AG10803 (cell line): ENCODE measurements around the gene TRIM2.
"Not testable (repeated sequence)": the region's sequence is repeated elsewhere in the genome, so short reads cannot be mapped to it uniquely, and the experiment has no call there.

Experiments
- DNase-seq: peaks from one replicate; pipeline ENCODE4 v3.0.0; 2010; ENCODE audit warnings: low read depth
- H3K4me3 ChIP-seq: 2 replicates; pipeline ENCODE4 v1.5.1; 2011; ENCODE audit warnings: mild to moderate bottlenecking, low read length, control low read depth
- TF ChIP-seq, protein P1 (sequence below): conservative IDR thresholded peaks from 2 replicates; pipeline ENCODE4 v1.5.1; 2011; ENCODE audit warnings: mild to moderate bottlenecking, low read length, control low read depth, inconsistent platforms

Gene TRIM2

DNA sequence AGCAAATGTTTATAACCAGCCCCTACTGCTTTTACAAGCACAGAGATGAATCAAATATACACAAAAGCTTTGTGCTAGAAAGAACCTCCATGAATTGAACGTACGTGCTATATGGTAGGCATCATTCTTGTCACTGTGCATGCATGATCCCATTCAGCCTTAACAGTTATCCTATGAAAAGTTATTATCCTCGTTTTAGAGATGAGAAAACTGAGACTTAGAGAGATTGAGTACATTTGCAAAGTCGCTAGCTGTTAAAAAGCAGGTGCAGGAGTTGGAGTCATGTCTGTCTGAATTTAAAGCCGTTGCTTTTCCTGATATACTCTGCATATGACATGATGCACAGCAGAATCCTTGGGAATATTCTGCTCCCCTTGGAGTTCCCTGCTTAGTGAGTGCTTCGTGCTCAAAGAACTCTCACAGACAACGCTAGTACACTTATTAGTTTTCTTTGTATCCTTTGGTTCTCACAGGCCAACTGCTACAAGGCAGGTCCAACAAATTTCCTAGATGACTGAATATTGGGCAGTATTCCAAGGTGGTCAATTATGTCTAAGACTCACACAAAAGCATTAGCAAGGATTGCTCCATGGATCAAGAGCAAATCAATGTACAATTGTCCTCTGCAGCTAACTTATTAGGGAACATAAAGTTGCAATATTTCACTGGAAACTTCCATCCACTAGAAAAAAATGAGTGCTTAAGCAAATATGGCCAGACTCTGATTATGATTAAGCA is 42.8 kb upstream of the TRIM2 start:
- DNase-seq = peak; percentile 43
- no peak overlapping the region for H3K4me3 ChIP-seq
- TF ChIP-seq, protein P1, sequence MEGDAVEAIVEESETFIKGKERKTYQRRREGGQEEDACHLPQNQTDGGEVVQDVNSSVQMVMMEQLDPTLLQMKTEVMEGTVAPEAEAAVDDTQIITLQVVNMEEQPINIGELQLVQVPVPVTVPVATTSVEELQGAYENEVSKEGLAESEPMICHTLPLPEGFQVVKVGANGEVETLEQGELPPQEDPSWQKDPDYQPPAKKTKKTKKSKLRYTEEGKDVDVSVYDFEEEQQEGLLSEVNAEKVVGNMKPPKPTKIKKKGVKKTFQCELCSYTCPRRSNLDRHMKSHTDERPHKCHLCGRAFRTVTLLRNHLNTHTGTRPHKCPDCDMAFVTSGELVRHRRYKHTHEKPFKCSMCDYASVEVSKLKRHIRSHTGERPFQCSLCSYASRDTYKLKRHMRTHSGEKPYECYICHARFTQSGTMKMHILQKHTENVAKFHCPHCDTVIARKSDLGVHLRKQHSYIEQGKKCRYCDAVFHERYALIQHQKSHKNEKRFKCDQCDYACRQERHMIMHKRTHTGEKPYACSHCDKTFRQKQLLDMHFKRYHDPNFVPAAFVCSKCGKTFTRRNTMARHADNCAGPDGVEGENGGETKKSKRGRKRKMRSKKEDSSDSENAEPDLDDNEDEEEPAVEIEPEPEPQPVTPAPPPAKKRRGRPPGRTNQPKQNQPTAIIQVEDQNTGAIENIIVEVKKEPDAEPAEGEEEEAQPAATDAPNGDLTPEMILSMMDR = no peak

- not testable (repeated sequence) for DNase-seq, H3K4me3 ChIP-seq
Observed at GRCh38 chr4:153165236-153165635, 39.0 kb upstream of the TRIM2 start.

DNA sequence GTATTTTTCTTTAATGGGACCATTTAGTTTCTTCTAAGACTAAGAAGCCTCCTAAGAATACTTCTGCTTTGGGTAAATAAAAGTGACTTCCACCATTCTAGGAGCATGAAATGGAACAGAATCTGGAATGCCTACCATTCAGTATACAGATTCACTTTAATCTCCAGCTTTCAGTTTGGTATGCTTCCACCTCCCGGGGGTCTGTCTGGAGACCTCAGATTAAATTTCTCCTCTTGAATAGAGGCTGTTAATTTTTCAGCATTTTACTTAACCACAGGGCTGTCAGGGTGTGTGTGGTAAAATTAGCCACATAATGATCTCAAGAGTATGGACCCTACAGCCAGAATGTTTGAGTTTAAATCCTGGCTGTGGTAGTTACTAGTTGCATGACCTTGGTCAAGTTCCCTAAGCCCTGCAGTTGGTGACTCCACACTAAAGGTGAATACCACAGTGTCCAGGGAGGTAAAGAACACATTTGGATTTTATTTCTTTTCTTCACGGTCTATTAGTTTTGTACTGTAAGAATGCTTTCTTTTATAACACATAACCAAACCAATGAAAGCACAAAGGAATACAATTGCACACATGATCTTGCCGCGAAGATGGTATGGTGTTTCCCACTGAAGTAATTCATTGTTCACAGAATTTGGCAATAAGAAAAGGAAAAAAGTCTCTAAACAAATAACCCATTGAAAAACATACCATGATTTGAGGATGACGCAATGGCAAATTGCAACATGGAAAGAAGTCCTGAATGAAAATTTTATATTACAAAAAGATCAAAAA is 37.3 kb upstream of the TRIM2 start:
- TF ChIP-seq, protein P1 = no peak
- no peak overlapping the region for H3K4me3 ChIP-seq
- peak; percentile 78 for DNase-seq

DNA sequence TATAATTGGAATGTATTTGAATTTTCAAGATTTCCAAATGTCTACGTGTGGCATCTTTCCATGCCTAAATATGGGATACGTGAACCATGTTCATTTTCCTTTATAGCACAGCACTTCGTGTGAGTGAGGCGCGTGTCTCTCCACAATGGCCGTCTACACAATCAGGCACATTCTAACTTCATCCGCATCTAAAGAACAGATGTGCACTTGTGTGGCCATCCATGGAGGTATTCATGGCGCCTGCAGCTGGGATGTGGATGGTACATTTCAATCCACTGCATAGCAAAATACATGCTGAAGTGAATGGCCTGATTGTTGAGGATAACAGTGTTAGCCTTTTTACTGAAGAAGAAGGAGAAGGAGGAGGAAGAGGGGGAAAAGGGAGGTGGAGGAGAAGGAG is 34.5 kb upstream of the TRIM2 start:
- TF ChIP-seq, protein P1 = no peak
- no peak for DNase-seq
- H3K4me3 ChIP-seq = no peak overlapping the region

- H3K4me3 ChIP-seq = no peak overlapping the region
- no peak for DNase-seq
- TF ChIP-seq, protein P1 = no peak
Observed at GRCh38 chr4:153170407-153170806, 33.8 kb upstream of the TRIM2 start.

DNA sequence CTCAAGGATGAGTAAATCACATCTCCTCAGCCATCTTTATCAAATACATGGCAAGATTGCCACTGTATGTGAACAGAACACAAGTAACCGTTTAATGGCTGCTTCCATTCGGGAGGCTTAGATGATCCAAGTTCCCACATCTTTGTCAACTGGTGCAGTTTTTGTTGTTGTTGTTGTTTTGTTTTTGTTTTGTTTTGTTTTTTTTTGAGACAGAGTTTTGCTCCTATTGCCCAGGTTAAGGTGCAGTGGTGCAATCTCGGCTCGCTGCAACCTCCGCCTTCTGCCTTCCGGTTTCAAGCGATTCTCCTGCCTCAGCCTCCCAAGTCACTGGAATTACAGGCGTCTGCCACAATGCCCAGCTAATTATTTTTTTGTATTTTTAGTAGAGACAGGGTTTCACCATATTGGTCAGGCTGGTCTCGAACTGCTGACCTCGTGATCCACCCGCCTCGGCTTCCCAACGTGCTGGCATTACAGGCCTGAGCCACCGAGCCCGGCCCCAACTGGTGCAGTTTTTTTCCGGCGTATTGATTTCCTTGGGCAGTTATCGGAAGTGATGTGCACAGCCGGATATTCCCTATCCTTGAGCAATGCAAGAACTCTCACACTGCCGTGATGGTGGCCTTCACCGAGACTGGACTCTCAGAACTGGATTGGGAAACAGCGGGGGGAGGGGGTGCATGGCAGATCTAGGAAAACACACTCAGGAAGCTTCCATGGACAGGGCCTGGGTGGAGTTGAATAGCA is 29.2 kb upstream of the TRIM2 start:
- DNase-seq = no peak
- TF ChIP-seq, protein P1 = no peak
- no peak overlapping the region for H3K4me3 ChIP-seq

- TF ChIP-seq, protein P1 = no peak
- no peak for DNase-seq
- no peak overlapping the region for H3K4me3 ChIP-seq
Observed at GRCh38 chr4:153176938-153177337, 27.3 kb upstream of the TRIM2 start.
